NCI-H1436 treated with DMSO at 0.1 percent for 48 hours (cell line): ENCODE measurements around the gene IL32.

Experiments
- DNase-seq: peaks from one replicate; lab custom pipeline; 2025; lab: John Stamatoyannopoulos, UW

IL32 gene

DNA sequence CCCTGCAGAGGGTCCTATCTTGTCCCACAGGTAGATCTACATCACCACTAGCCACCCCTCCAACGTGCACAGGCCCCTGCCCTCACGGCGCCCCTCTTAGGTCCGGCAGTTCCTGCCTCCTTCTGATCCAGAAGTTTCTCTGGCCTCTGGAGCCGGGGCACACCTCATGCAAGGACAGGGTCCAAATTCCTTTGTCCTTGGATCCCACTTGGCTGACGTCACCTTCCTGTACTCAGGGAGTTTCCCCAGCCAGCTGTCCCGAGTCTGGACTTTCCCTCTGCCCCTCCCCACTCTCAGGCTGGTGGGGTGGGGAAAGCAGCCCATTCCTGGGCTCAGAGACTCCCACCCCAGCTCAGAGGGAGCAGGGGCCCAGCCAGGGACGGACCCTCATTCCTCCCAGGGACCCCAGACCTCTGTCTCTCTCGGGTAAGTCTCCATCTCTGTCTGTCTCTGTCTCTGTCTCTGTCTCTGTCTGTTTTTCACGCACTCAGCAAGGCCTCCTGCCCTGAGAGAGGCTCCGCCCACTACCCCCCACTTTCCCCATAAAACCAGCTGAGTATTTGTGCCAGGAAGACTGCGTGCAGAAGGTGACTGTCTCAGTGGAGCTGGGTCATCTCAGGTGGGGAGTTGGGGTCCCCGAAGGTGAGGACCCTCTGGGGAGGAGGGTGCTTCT is at the start of gene IL32:
Gene IL32, plus strand, starts transcription at position 572 of the 673 bp plus-strand sequence. CDS start 172 bp downstream, outside the sequence.
- DNase-seq, result no peak

DNA sequence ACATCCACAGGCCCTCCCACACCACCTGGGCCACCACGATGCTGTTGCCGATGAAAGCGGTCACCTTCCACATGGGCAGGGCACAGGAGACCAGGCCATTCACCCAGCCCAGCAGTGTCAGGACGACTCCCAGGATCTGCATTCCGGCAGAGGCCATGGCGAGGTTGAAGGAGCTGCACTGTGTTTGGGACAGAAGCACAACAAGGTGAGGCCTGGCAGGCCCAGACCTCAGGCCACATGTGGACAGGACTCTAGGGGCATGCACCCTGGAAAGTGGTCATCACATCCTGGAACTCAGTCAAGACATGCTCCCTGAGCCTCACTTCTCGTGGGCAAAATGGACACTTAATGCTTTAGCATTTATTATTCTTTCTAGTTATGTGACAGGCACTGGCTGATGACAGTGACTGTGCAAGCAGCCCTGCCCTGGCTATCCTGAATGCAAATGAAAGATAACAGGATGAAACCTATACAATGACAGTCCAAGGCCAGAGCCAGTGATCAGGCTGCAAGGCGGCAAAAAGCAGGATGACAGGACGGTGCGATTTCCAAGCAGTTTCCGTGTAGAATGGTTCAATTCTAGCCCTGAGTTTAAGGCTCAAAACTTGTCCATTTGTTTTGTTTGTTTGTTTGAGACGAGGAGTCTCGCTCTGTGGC is 49.4 kb upstream of the IL32 start:
- no peak for DNase-seq

DNA sequence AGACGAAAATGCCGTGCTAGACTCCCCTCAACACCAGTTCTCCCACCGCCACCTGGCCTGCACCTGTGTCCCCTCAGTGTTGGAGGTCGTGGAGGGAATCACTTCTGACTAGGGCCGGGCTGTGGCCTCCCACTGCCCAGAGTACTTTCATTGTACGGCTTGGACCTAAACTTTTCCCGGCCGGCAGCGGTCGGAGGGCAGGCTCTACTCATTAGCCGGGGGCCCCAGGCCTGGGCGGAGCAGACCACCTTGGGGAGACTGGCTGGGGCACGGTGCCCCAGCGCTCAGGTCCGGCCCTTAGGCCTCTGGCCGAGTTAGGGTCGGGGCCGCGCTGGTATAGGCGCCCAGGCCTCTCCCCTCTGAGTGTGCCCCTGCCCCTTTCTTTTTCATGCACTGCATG is 48.1 kb upstream of the IL32 start:
- no peak for DNase-seq

- no peak for DNase-seq
Measured at GRCh38 chr16:3017794-3018506, 47.5 kb upstream of the IL32 start, which contains the start of gene CLDN6. Gene CLDN6 (minus strand): TSS chr16:3018183. CDS start chr16:3016021, 2,162 bp downstream.

DNA sequence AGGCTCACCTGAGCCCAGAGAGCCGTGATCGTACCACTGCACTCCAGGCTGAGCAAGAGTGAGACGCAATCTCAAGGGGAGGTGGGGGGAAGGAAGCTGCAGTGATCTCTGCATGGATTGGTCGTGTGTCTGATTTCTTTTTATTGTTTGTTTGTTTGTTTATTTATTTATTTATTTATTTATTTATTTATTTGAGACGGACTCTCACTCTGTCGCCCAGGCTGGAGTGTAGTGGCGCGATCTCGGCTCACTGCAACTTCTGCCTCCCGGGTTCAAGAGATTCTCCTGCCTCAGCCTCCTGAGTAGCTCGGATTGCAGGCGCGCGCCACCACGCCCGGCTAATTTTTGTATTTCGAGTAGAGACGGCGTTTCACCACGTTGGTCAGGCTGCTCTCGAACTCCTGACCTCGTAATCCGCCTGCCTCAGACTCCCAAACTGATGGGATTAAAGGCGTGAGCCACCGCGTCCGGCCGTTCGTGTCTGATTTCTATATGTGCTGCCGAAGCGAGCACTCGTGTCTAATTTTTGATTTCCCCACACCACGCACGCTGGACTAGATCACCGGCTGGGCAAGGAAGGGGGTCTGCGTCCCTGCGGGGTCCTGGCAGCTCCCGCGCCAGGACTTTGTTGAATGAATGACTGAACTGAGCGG is 45.7 kb upstream of the IL32 start:
- no peak for DNase-seq

GRCh38 chr16:3020247-3020603 is 45.2 kb upstream of the IL32 start, which contains the start of gene TNFRSF12A:
Gene TNFRSF12A (plus strand): TSS chr16:3020368. CDS start chr16:3020398, 30 bp downstream.
- no peak for DNase-seq

GRCh38 chr16:3020604-3021448 is 44.6 kb upstream of the IL32 start:
- DNase-seq, result no peak

GRCh38 chr16:3021449-3022207 is 43.8 kb upstream of the IL32 start:
- no peak for DNase-seq

DNA sequence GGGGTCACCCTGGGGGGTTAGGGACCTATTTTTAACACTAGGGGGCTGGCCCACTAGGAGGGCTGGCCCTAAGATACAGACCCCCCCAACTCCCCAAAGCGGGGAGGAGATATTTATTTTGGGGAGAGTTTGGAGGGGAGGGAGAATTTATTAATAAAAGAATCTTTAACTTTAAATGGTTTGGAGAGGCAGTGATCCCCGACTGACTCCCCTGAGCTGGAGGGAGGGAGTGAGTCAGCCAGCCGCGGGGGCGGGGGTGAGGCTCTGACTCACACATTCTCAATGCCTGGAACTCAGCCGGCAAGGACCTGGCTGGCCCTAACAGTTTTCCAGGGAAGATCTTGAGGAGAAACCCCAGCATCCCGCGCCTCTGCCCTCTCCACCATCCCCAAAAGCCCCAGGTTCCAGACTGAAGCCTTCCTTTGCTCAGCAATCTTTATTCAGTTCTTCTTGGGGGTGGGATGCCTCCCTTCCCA is 43.2 kb upstream of the IL32 start:
- DNase-seq, result no peak

DNA sequence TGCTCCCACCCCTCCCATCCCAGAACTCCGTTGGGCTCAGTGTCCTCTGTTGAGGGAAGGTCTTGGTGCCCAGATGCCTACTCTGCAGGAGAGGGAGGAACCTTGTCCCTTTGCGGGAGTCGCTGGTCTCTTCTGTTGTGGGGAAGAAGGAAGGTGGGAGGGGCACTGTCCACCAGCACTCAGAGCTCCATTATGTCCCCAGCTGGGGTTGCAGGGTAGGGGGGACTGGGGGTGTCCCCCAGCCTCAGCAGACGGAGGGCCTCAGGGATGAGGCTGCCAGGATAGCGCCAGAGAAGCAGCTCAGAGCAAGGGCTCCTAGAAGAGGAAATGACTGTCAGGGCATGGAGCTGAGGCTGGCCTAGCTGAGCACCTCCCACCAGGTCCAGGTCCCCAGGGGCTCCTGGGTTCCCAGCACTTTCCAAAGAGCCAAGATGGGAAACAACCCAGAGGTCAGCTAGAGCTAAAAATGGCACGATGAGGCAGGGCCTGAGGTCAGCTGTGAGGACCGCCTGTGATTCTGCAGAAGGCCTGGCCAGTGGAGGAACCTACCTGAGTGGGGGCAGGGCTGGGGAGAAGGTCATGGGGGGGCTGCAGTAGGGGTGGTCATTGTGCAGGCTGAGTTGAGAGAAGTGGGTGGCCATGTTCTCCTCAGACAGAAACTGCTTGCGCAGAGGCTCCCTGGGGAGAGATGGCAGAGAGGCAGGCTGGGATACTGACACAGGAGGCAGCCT is 42.6 kb upstream of the IL32 start:
- DNase-seq, result no peak

DNA sequence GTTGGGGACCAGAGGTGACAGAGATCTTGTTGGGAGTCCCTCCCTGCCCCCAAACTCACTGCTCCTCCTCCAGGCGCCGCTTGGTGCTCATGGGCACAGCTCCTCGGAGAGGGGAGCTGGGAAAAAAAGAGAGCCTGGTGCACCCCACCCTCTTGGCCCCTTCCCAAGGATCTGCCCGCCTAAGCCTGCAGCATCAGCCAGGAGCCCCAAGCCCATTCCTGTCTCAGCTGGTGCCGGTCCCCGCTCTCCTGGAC is 42.1 kb upstream of the IL32 start:
- no peak for DNase-seq

GRCh38 chr16:3023669-3024478 is 41.6 kb upstream of the IL32 start, which contains the start of the genes HCFC1R1 and THOC6:
Gene HCFC1R1 (minus strand): TSS chr16:3023942. CDS start chr16:3023941, 1 bp downstream.
Gene THOC6 (plus strand): TSS chr16:3024035. CDS start chr16:3024327, 292 bp downstream.
- peak; percentile 92 for DNase-seq

DNA sequence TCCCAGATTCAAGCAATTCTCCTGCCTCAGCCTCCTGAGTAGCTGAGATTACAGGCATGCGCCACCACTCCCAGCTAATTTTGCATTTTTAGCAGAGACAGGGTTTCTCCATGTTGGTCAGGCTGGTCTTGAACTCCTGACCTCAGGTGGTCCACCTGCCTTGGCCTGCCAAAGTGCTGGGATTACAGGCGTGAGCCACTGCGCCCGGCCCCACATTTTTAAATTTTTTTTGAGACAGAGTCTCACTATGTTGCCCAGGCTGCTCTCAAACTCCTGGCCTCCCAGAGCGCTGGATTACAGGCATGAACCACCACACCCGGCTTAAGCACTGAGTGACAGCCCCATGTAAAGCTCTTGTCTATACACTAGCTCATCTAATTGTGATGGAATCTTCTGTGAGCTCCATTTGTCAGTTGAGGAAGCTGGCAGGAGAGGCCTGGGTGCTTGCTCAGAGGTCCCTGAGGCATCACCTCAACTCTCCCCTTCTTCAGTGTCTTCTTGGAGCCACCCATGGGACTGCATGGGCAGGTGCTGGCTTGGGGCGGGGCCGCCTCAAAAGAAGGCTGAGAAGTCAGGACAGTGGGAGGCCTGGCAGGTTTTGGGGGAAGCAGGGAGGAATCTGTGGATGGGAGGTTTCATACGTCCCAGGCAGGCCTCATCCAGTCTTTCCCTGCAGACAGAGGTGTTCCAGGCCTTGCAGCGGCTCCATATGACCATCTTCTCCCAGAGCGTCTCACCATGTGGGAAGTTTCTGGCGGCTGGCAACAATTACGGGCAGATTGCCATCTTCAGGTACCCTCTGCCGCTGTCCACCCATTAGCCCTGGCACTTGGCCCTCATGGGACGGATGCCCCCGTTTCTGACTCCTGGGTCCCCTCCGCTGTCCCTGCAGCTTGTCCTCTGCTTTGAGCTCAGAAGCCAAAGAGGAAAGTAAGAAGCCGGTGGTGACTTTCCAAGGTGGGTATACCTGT is 40.1 kb upstream of the IL32 start:
- DNase-seq, result no peak

- DNase-seq, result no peak
Measured at GRCh38 chr16:3026003-3026378, 39.4 kb upstream of the IL32 start.

GRCh38 chr16:3026609-3027488 is 38.6 kb upstream of the IL32 start:
- DNase-seq, result no peak

DNA sequence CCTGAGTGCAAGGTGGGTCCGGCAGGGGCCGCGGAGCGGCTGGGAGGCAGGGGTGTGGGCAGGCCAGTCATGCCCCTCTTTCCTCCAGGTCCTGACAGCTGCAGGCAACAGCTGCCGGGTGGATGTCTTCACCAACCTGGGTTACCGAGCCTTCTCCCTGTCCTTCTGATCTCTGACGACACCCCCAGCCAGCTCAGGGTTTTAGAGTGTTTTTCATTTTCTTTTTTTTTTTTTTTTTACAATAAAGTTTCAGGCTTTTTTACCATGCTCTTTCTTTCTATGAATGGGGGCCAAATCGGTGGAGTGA is 38.0 kb upstream of the IL32 start:
- DNase-seq, result no peak
